K562 (cell line): ENCODE data around the gene ART4.

Experiments used
- IFI16 ChIP-seq: fragments of 250-450 bp; sonication (Bioruptor Pico); IDR thresholded peaks from 2 replicates; pipeline ENCODE4 v2.1.2; 2022; ENCODE audit warnings: mild to moderate bottlenecking, inconsistent platforms
- NFIC ChIP-seq: fragments of 450-650 bp; IDR thresholded peaks from 2 replicates; pipeline ENCODE4 v1.6.1; 2017; ENCODE audit warnings: mild to moderate bottlenecking, inconsistent platforms
- RFX5 ChIP-seq: IDR thresholded peaks from 2 replicates; pipeline ENCODE4 v1.6.1; 2011; ENCODE audit warnings: low read depth, mild to moderate bottlenecking, improper control_type of control experiment, low read length
- ZNF239 ChIP-seq: fragments of 250-450 bp; sonication (Bioruptor Pico); IDR thresholded peaks from 2 replicates; pipeline ENCODE4 v1.4.0; 2020; ENCODE audit warnings: mild to moderate bottlenecking
- ZNF644 ChIP-seq: fragments of 200-800 bp; sonication (Bioruptor generic); IDR thresholded peaks from 2 replicates; pipeline ENCODE4 v1.6.1; 2016; ENCODE audit warnings: low read depth, missing genetic modification characterization, missing compliant biosample characterization

- TF ChIP-seq ZNF644 (tag) (no peak), RFX5 (no peak), NFIC (no peak), ZNF239 (CRISPR knock-in tag) (no peak), IFI16 (CRISPR knock-in tag) (no peak)
Measured at GRCh38 chr12:14885718-14886221, 42.4 kb upstream of the ART4 start, which contains the start of gene MGP.
